Tongue (tissue), 2 donors: ENCODE measurements around the gene CFAP70. TPM values are rescaled to one million over a fixed set of nuclear protein-coding genes. Genes with fewer than 3 reads are reported as not detected.
A peak's percentile ranks its signal among the peaks of the same experiment; 100 is the strongest.
"Not testable (repeated sequence)": the region's sequence is repeated elsewhere in the genome, so short reads cannot be mapped to it uniquely, and the experiment has no call there.

ENCODE experiments used
- DNase-seq: peaks from one replicate; pipeline ENCODE4 v3.0.0-alpha.2; 2015
- total RNA-seq: library from RNA; depleted of rRNA; stranded (reverse); fragments of >200 nt; gene quantifications from one replicate; pipeline ENCODE4 v1.2.3, GENCODE V29; 2014

CFAP70 gene
- 1.8 TPM for total RNA-seq

GRCh38 chr10:73358331-73359279, at the start of gene CFAP70:
Gene CFAP70 (minus strand): TSS chr10:73358864. CDS start chr10:73354796, 4,068 bp downstream.
- DNase-seq = peak; percentile 99

- no peak for DNase-seq
These were observed 49.4 kb upstream of the CFAP70 start for GRCh38 chr10:73408061-73408460.

GRCh38 chr10:73407495-73407894, 48.8 kb upstream of the CFAP70 start:
- DNase-seq = no peak

GRCh38 chr10:73406846-73407245, 48.2 kb upstream of the CFAP70 start:
- no peak for DNase-seq

GRCh38 chr10:73405556-73405955, 46.9 kb upstream of the CFAP70 start:
- DNase-seq = no peak

- DNase-seq = no peak
These were observed 46.0 kb upstream of the CFAP70 start for GRCh38 chr10:73404690-73405089.

- DNase-seq = no peak
These were observed 43.0 kb upstream of the CFAP70 start for GRCh38 chr10:73401636-73402035.

GRCh38 chr10:73399063-73399462, 40.4 kb upstream of the CFAP70 start:
- DNase-seq = no peak

GRCh38 chr10:73398024-73398423, 39.4 kb upstream of the CFAP70 start:
- DNase-seq = no peak

- not testable (repeated sequence) for DNase-seq
These were observed 35.7 kb upstream of the CFAP70 start for GRCh38 chr10:73394325-73394724.

- DNase-seq = no peak
These were observed 29.6 kb upstream of the CFAP70 start for GRCh38 chr10:73388228-73388627.

- no peak for DNase-seq
These were observed 27.9 kb upstream of the CFAP70 start for GRCh38 chr10:73386583-73386982.

- no peak for DNase-seq
These were observed 20.5 kb upstream of the CFAP70 start for GRCh38 chr10:73379064-73379748.

- peak; percentile 35 for DNase-seq
These were observed 18.0 kb upstream of the CFAP70 start for GRCh38 chr10:73376679-73377078.

GRCh38 chr10:73368238-73368637, 9.6 kb upstream of the CFAP70 start:
- peak; percentile 5 for DNase-seq

GRCh38 chr10:73366381-73367298, 8.0 kb upstream of the CFAP70 start:
- no peak for DNase-seq

GRCh38 chr10:73364964-73365363, 6.3 kb upstream of the CFAP70 start:
- DNase-seq = no peak

GRCh38 chr10:73359492-73359891, 828 bp upstream of the CFAP70 start:
- no peak for DNase-seq

GRCh38 chr10:73357821-73358220, 843 bp downstream of the CFAP70 start:
- no peak for DNase-seq

GRCh38 chr10:73357166-73357565, 1.5 kb downstream of the CFAP70 start:
- no peak for DNase-seq

- no peak for DNase-seq
These were observed 14.4 kb downstream of the CFAP70 start for GRCh38 chr10:73344269-73344668.

GRCh38 chr10:73340121-73340520, 18.5 kb downstream of the CFAP70 start:
- DNase-seq = no peak
